Panc1 (cell line): ENCODE data around the gene ARHGEF2. TPM values are rescaled to one million over a fixed set of nuclear protein-coding genes. Genes with fewer than 3 reads are reported as not detected.

Experiments
- ATAC-seq: fragments of 200-7000 bp; cut with Tn5 transposase; 2 replicates; pipeline ENCODE4 v1.9.1; 2020; ENCODE audit warnings: mild to moderate bottlenecking, moderate library complexity
- BruUV-seq: library from RNA; stranded (reverse); fragments of 400-500 nt; replicated peaks from 2 replicates; lab custom pipeline; 2021; lab: Mats Ljungman, UMichigan
- CTCF ChIA-PET: fragments of 300-600 bp; sonication (Branson Sonifier 250); formaldehyde crosslinking; loops from one replicate; lab custom pipeline; 2022; ENCODE audit warnings: antibody characterized with exemption; lab: Charles Lee
- POLR2A ChIA-PET: fragments of 300-600 bp; sonication (Branson Sonifier 250); formaldehyde crosslinking; loops from one replicate; lab custom pipeline; 2022; ENCODE audit warnings: antibody characterized with exemption; lab: Charles Lee
- DNase-seq: peaks from one replicate; pipeline ENCODE4 v3.0.0-alpha.2; 2010; ENCODE audit warnings: low read depth, low spot score
- H3K27ac ChIP-seq: 2 replicates; pipeline ENCODE4 v1.5.1; 2011; ENCODE audit warnings: mild to moderate bottlenecking, low read length, inconsistent platforms
- H3K27me3 ChIP-seq: fragments of 200-500 bp; sonication (Bioruptor generic); 2 replicates; pipeline ENCODE4 v1.6.0; 2014; ENCODE audit warnings: low read length, inconsistent platforms; ENCODE audit not compliant: control insufficient read depth, insufficient read depth
- H3K36me3 ChIP-seq: fragments of 200-500 bp; sonication (Bioruptor generic); 2 replicates; pipeline ENCODE4 v1.5.1; 2014; ENCODE audit warnings: inconsistent platforms, mild to moderate bottlenecking, low read length, moderate library complexity; ENCODE audit not compliant: control insufficient read depth, insufficient read depth
- H3K4me1 ChIP-seq: 2 replicates; pipeline ENCODE4 v1.5.1; 2011; ENCODE audit warnings: inconsistent platforms, mild to moderate bottlenecking, low read length, moderate library complexity; ENCODE audit not compliant: control insufficient read depth, insufficient read depth
- H3K4me3 ChIP-seq, 2 experiments: 2 replicates each; pipeline ENCODE4 v1.5.1; 2011 to 2012; ENCODE audit warnings: low read depth in 2 of 2, low read length in 2 of 2, mild to moderate bottlenecking in 2 of 2, inconsistent platforms in 1 of 2, moderate library complexity in 1 of 2
- H3K9me3 ChIP-seq: fragments of 200-500 bp; sonication (Bioruptor generic); 2 replicates; pipeline ENCODE4 v1.5.1; 2014; ENCODE audit warnings: low read depth, mild to moderate bottlenecking, inconsistent platforms, low read length, moderate library complexity; ENCODE audit not compliant: control insufficient read depth, insufficient read depth
- CTCF ChIP-seq: fragments of 450-650 bp; IDR thresholded peaks from 2 replicates; pipeline ENCODE4 v1.5.1; 2017; ENCODE audit warnings: mild to moderate bottlenecking
- POLR2AphosphoS5 ChIP-seq: IDR thresholded peaks from 2 replicates; pipeline ENCODE4 v1.6.1; 2012; ENCODE audit warnings: mild to moderate bottlenecking, low read depth, low read length, moderate library complexity
- REST ChIP-seq, 2 experiments: IDR thresholded peaks; 2 replicates each; pipeline ENCODE4 v1.6.1; 2011 to 2012; ENCODE audit warnings: low read depth in 2 of 2, control low read depth in 1 of 2, low read length in 1 of 2, mild to moderate bottlenecking in 1 of 2, moderate library complexity in 1 of 2; ENCODE audit not compliant: insufficient read depth in 1 of 2
- SIN3A ChIP-seq: IDR thresholded peaks from 2 replicates; pipeline ENCODE4 v1.6.1; 2012; ENCODE audit warnings: low read depth, mild to moderate bottlenecking, low read length, moderate library complexity, borderline replicate concordance; ENCODE audit not compliant: insufficient read depth
- TCF7L2 ChIP-seq: IDR thresholded peaks from 2 replicates; pipeline ENCODE4 v1.6.1; 2011; ENCODE audit warnings: mild to moderate bottlenecking, low read depth, low read length, inconsistent platforms
- in situ Hi-C: cut with HindIII; loops from 2 replicates; pipeline ENCODE4 v1.10.0; 2016; ENCODE audit warnings: low sequenced_read_pairs, low pct_unique_long_range_greater_than_20kb
- intact Hi-C: fragments of 100-400 bp; cut with micrococcal nuclease; formaldehyde crosslinking; loops from one replicate; pipeline ENCODE4 v1.10.0; 2022; ENCODE audit not compliant: unreplicated experiment
- total RNA-seq: library from RNA; stranded (reverse); gene quantifications from one replicate; pipeline ENCODE4 v1.2.1, GENCODE V29; 2021; ENCODE audit not compliant: unreplicated experiment

The ARHGEF2 gene
- total RNA-seq, 1 experiment from 2014 or later, result 87.0 TPM

GRCh38 chr1:155929057-155929456 is 49.3 kb downstream of the ARHGEF2 start:
- ATAC-seq (no peak), DNase-seq (no peak)
- in situ Hi-C loops (no loop called here), intact Hi-C loops (no loop called here)
- H3K4me1 ChIP-seq, result peaks cover 27% of the 10 kb centered on the region
- BruUV-seq, result no TSS peak
- H3K4me3 ChIP-seq, result no peak overlapping the region
- peaks cover 63% of the 10 kb centered on the region for H3K36me3 ChIP-seq
- no peaks in the 10 kb centered on the region for H3K9me3 ChIP-seq
- POLR2A ChIA-PET, result no interaction called here
- no peak overlapping the region for H3K27ac ChIP-seq
- CTCF ChIA-PET, result no interaction called here
- no peak for TF ChIP-seq TCF7L2
- TF ChIP-seq SIN3A, result no peak
- TF ChIP-seq POLR2AphosphoS5, result no peak
- TF ChIP-seq CTCF, result no peak
- no peak for TF ChIP-seq REST (IDR thresholded peaks at IDR 0.05; ENCODE audit: insufficient read depth in 1 of 2, low read depth in 2 of 2, low read length in 1 of 2)
- no peaks in the 10 kb centered on the region for H3K27me3 ChIP-seq

GRCh38 chr1:155925506-155925905 is 52.8 kb downstream of the ARHGEF2 start:
- intact Hi-C loops (no loop called here), in situ Hi-C loops (no loop called here)
- Histone ChIP-seq H3K27me3 (no peaks in the 10 kb centered on the region), H3K36me3 (peaks cover 67% of the 10 kb centered on the region), H3K4me1 (peaks cover 6% of the 10 kb centered on the region; the same call in 1 of the 2 replicates), H3K4me3 (no peak overlapping the region), H3K27ac (no peak overlapping the region), H3K9me3 (no peaks in the 10 kb centered on the region)
- ATAC-seq (no peak), DNase-seq (no peak)
- no TSS peak for BruUV-seq
- ChIA-PET POLR2A (no interaction called here), CTCF (no interaction called here)
- no peak for TF ChIP-seq SIN3A
- no peak for TF ChIP-seq POLR2AphosphoS5
- no peak for TF ChIP-seq TCF7L2
- no peak for TF ChIP-seq REST (IDR thresholded peaks at IDR 0.05; ENCODE audit: insufficient read depth in 1 of 2, low read depth in 2 of 2, low read length in 1 of 2)
- no peak for TF ChIP-seq CTCF
